K562 (cell line): ENCODE measurements around the gene FILIP1L. TPM values are rescaled to one million over a fixed set of nuclear protein-coding genes. Genes with fewer than 3 reads are reported as not detected.

ENCODE experiments used
- ATAC-seq: fragments of 200-7000 bp; cut with Tn5 transposase; 3 replicates; pipeline ENCODE4 v1.9.1; 2020; ENCODE audit warnings: moderate library complexity
- BruUV-seq: library from RNA; stranded (reverse); fragments of 400-500 nt; replicated peaks from 2 replicates; lab custom pipeline; 2021; lab: Mats Ljungman, UMichigan
- CTCF ChIA-PET: fragments of 300-600 bp; formaldehyde crosslinking; extraction: SDS; loops from one replicate; lab custom pipeline; 2021; ENCODE audit warnings: low intra/inter-chr PET ratio; lab: Yijun Ruan, JAX
- POLR2A ChIA-PET: fragments of 300-600, 350-650 bp; sonication (Branson Sonifier 250); formaldehyde crosslinking; extraction: SDS; loops from one replicate; lab custom pipeline; 2021; ENCODE audit warnings: antibody characterized with exemption, inconsistent platforms; lab: Yijun Ruan, JAX
- DNase-seq, 4 experiments: peaks; one replicate each; pipeline versions ENCODE4 v3.0.0 to v3.0.0-alpha.2; 2011 to 2018; ENCODE audit warnings: low spot score in 3 of 4, mixed read lengths in 3 of 4; ENCODE audit errors: extremely low read depth in 1 of 4
- FAIRE-seq: peaks from 2 replicates; lab custom pipeline; 2011; peaks lifted over from hg19 to GRCh38; lab: Jason Lieb, UNC
- H2AFZ ChIP-seq: 2 replicates; pipeline ENCODE4 v1.6.0; 2011; ENCODE audit warnings: low read depth, low read length, control low read depth, inconsistent platforms
- H3K27ac ChIP-seq: fragments of 200-600 bp; 3 replicates; pipeline ENCODE4 v1.8.0; 2011; ENCODE audit warnings: low read depth, mild to moderate bottlenecking, control low read depth, inconsistent platforms, low read length, moderate library complexity, mixed read lengths; ENCODE audit errors: extremely low read depth
- H3K27me3 ChIP-seq, 2 experiments: fragments of 300-600 bp in 1 of 2; 2 replicates in 1 of 2; 3 replicates in 1 of 2; pipeline versions ENCODE4 v1.6.0 to v1.8.0; 2011; ENCODE audit warnings: inconsistent platforms in 2 of 2, low read length in 2 of 2, mild to moderate bottlenecking in 1 of 2, mixed read lengths in 1 of 2, moderate library complexity in 1 of 2; ENCODE audit not compliant: control insufficient read depth in 2 of 2, insufficient read depth in 2 of 2
- H3K36me3 ChIP-seq: fragments of 300-600 bp; 3 replicates; pipeline ENCODE4 v1.8.0; 2011; ENCODE audit warnings: mild to moderate bottlenecking, low read length, inconsistent platforms; ENCODE audit not compliant: control insufficient read depth, insufficient read depth
- H3K4me1 ChIP-seq, 2 experiments: fragments of 200-600 bp in 1 of 2; replicated peaks in 1 of 2; 2 replicates in 1 of 2; 3 replicates in 1 of 2; pipeline versions ENCODE4 v1.5.1 to v1.8.0; 2011; ENCODE audit warnings: inconsistent platforms in 2 of 2, low read length in 2 of 2, mild to moderate bottlenecking in 1 of 2, mixed read lengths in 1 of 2, moderate library complexity in 1 of 2; ENCODE audit not compliant: control insufficient read depth in 2 of 2, insufficient read depth in 2 of 2
- H3K4me2 ChIP-seq: 2 replicates; pipeline ENCODE4 v1.6.1; 2011; ENCODE audit warnings: low read length, control low read depth, inconsistent platforms, mixed read lengths; ENCODE audit not compliant: insufficient read depth
- H3K4me3 ChIP-seq: fragments of 200-600 bp; sonication (generic), shearing (Covaris generic); 2 replicates; pipeline ENCODE4 v1.5.1; 2016; ENCODE audit warnings: control low read depth, inconsistent platforms
- H3K79me2 ChIP-seq: fragments of 200-600 bp; 3 replicates; pipeline ENCODE4 v1.8.0; 2011; ENCODE audit warnings: low read length, inconsistent platforms; ENCODE audit not compliant: control insufficient read depth, insufficient read depth
- H3K9ac ChIP-seq, 2 experiments: 2 replicates each; pipeline versions ENCODE4 v1.6.0 to v1.6.1; 2011; ENCODE audit warnings: low read depth in 2 of 2, low read length in 2 of 2, control low read depth in 1 of 2, inconsistent platforms in 1 of 2, mild to moderate bottlenecking in 1 of 2, mixed read lengths in 1 of 2; ENCODE audit not compliant: insufficient read depth in 1 of 2
- H3K9me1 ChIP-seq: one replicate; pipeline ENCODE4 v1.6.0; 2011; ENCODE audit warnings: inconsistent platforms, mild to moderate bottlenecking, low read length, moderate library complexity; ENCODE audit not compliant: control insufficient read depth, insufficient read depth
- H3K9me3 ChIP-seq: replicated peaks from 2 replicates; pipeline ENCODE4 v1.5.1; 2011; ENCODE audit warnings: low read depth, low read length, inconsistent platforms; ENCODE audit not compliant: control insufficient read depth, insufficient read depth
- H4K20me1 ChIP-seq: replicated peaks from 2 replicates; pipeline ENCODE4 v1.6.1; 2011; ENCODE audit warnings: low read length, inconsistent platforms, mixed read lengths; ENCODE audit not compliant: control insufficient read depth, insufficient read depth
- CCNT2 ChIP-seq: IDR thresholded peaks from 2 replicates; pipeline ENCODE4 v1.6.1; 2011; ENCODE audit warnings: borderline replicate concordance, low read depth, mild to moderate bottlenecking, moderate library complexity, mixed read lengths, low read length; ENCODE audit not compliant: insufficient read length; ENCODE audit errors: extremely low read depth
- GTF2A2 ChIP-seq: IDR thresholded peaks from 2 replicates; pipeline ENCODE4 v1.6.1; 2016; ENCODE audit warnings: mild to moderate bottlenecking, missing genetic modification characterization, missing compliant biosample characterization
- MAFF ChIP-seq: IDR thresholded peaks from 2 replicates; pipeline ENCODE4 v1.6.1; 2012; ENCODE audit warnings: low read length, improper control_type of control experiment
- RFX5 ChIP-seq: IDR thresholded peaks from 2 replicates; pipeline ENCODE4 v1.6.1; 2011; ENCODE audit warnings: low read depth, mild to moderate bottlenecking, improper control_type of control experiment, low read length
- SIN3B ChIP-seq: fragments of 450-650 bp; IDR thresholded peaks from 2 replicates; pipeline ENCODE4 v1.6.1; 2017; ENCODE audit warnings: low read depth, mild to moderate bottlenecking, moderate library complexity
- SREBF2 ChIP-seq: sonication (generic); formaldehyde crosslinking; IDR thresholded peaks from 2 replicates; pipeline ENCODE4 v1.4.0; 2020; ENCODE audit warnings: mild to moderate bottlenecking, missing genetic modification reagents
- ZBED1 ChIP-seq: IDR thresholded peaks from 2 replicates; pipeline ENCODE4 v1.6.1; 2014
- ZMIZ1 ChIP-seq, 2 experiments: fragments of 150-350 bp in 1 of 2; IDR thresholded peaks; 2 replicates each; pipeline ENCODE4 v1.6.1; 2012 to 2016; ENCODE audit warnings: low read depth in 2 of 2, low read length in 2 of 2, mild to moderate bottlenecking in 1 of 2, moderate library complexity in 1 of 2
- WGBS: fragments of 100-300 bp; shearing (Covaris generic); methylation state at CpG from one replicate; pipeline ENCODE4 v1.1.6; 2016; ENCODE audit warnings: low coverage, mixed read lengths; ENCODE audit not compliant: insufficient coverage; ENCODE audit errors: missing lambda C conversion rate; 5-methylcytosine and 5-hydroxymethylcytosine counted together
- in situ Hi-C: fragments of 300-500 bp; cut with MboI; formaldehyde crosslinking; loops from 4 replicates; pipeline ENCODE4 v1.15.0; 2018; ENCODE audit warnings: inconsistent platforms, mixed read lengths
- intact Hi-C: fragments of 100-400 bp; cut with micrococcal nuclease; formaldehyde crosslinking; loops from 2 replicates; pipeline ENCODE4 v1.14.2; 2022
- polyA plus RNA-seq, 8 experiments: library from polyadenylated mRNA; depleted of rRNA in 4 of 8; stranded (reverse) in 5 of 8; unstranded in 3 of 8; fragments of >200 nt; fragmentation: Nextera tagmentation in 2 of 8; fragmentation: Illumina TruSeq in 1 of 8; extraction: Ambion mirVana in 2 of 8; extraction: Trizol in 1 of 8; gene quantifications; 2 replicates each; pipeline versions ENCODE4 v1.2.1 to v1.2.3, GENCODE V29; 2011 to 2014; ENCODE audit warnings: inconsistent platforms in 1 of 8, missing spikeins in 1 of 8
- total RNA-seq, 7 experiments: library from RNA; depleted of rRNA in 6 of 7; stranded (reverse); fragments of >200 nt in 6 of 7; fragmentation: Illumina TruSeq in 2 of 7; extraction: Trizol in 2 of 7; gene quantifications; 2 replicates each; pipeline versions ENCODE4 v1.2.1 to v1.2.3, GENCODE V29; 2011 to 2021; ENCODE audit warnings: low replicate concordance in 1 of 7

Gene FILIP1L
- total and polyA plus RNA-seq, 9 of the 15 experiments (the other 6 are each of a cell fraction or from before 2014, with no cell fraction given), result 0.50 to 2.1 (median 1.1) TPM

- Histone ChIP-seq H3K9me3 (no peaks in the 10 kb centered on the region), H3K9ac (no peak overlapping the region), H3K27ac (no peak overlapping the region), H2AFZ (no peak overlapping the region), H3K27me3 (no peaks in the 10 kb centered on the region), H3K4me1 (peaks cover 0 to 14% of the 10 kb centered on the region in 2 experiments; a peak in 2 of 5 replicates), H3K4me2 (no peak overlapping the region), H3K79me2 (no peaks in the 10 kb centered on the region), H3K4me3 (no peak overlapping the region), H3K9me1 (no peaks in the 10 kb centered on the region), H4K20me1 (peaks cover 4% of the 10 kb centered on the region; the same call in 1 of the 2 replicates), H3K36me3 (no peaks in the 10 kb centered on the region)
- no TSS peak for BruUV-seq
- DNase-seq, result no peak
- in situ Hi-C loops, result no loop called here
- ATAC-seq, result no peak
- ChIA-PET POLR2A (no interaction called here), CTCF (no interaction called here)
- 94% methylated on average over 3 of the region's 3 CpGs for WGBS
- intact Hi-C loops, result no loop called here
- FAIRE-seq, result no peak
- no peak for TF ChIP-seq ZMIZ1 (IDR thresholded peaks at IDR 0.05; ENCODE audit: low read depth in 2 of 2, low read length in 2 of 2)
- TF ChIP-seq SREBF2 (CRISPR knock-in tag), result no peak
- no peak for TF ChIP-seq CCNT2
- no peak for TF ChIP-seq SIN3B
- TF ChIP-seq MAFF, result no peak
- no peak for TF ChIP-seq GTF2A2
- no peak for TF ChIP-seq ZBED1
- TF ChIP-seq RFX5, result no peak
Measured at GRCh38 chr3:100033903-100034471, 80.3 kb downstream of the FILIP1L start.
